HG02885 (cell line): ENCODE results near the gene HEATR1.

Experiments used
- ATAC-seq: cut with Tn5 transposase; IDR thresholded peaks from one replicate; pipeline ENCODE4 v1.9.1; 2021; ENCODE audit warnings: mild to moderate bottlenecking; ENCODE audit not compliant: unreplicated experiment, poor library complexity

The HEATR1 gene

GRCh38 chr1:236550961-236551851, 53.1 kb downstream of the HEATR1 start:
- ATAC-seq: no peak

GRCh38 chr1:236548452-236548851, 55.9 kb downstream of the HEATR1 start:
- ATAC-seq: no peak

GRCh38 chr1:236545621-236546169, 58.6 kb downstream of the HEATR1 start:
- no peak for ATAC-seq

DNA sequence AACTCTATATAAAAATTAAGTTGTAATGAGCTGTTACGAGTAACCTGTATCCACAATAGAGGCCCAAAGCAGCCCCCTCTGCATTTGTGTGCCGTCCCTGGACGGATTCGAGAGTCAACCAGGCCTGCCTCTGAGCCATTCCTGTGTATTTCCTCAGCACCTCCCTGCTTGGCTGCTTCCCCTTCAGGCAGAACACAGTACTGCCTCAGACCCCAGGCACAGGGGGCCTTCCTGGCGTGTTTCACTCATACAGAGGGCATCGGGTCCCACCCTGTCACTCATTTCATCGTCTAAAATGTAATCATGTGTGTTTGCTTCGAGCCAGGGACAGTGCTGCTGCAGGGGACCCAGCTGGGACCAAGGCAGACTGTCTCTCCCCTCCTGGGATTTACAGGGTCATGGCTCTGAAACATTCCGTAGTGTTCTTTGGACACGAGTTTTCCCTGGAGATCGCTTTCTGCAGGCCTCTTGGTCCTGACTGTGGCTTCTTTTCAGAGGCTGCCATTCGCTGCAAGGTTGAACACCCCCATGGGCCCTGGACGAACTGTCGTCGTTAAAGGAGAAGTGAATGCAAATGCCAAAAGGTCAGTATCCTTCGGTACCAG, 61.1 kb downstream of the HEATR1 start:
- no peak for ATAC-seq

DNA sequence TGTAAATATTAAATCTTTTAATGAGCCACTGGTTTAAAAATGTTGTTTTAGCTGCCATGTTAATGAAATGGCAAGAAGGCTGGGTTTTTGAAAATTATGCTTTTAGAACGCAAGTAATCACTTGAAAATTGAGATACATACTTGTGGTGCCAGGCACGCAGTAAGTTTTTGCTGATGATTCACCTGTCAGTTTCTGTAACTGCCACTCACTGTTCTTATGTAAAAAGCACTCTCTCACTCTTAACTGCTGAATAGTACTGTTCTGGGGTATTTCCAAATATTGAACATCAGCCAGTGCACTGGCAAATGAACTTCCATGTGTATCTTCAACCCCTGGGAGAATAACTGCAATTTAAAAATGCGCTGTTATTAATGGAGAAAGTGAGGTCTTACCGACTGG, 62.6 kb downstream of the HEATR1 start:
- no peak for ATAC-seq

- ATAC-seq: no peak
Measured at GRCh38 chr1:236540813-236541465, 63.4 kb downstream of the HEATR1 start.

DNA sequence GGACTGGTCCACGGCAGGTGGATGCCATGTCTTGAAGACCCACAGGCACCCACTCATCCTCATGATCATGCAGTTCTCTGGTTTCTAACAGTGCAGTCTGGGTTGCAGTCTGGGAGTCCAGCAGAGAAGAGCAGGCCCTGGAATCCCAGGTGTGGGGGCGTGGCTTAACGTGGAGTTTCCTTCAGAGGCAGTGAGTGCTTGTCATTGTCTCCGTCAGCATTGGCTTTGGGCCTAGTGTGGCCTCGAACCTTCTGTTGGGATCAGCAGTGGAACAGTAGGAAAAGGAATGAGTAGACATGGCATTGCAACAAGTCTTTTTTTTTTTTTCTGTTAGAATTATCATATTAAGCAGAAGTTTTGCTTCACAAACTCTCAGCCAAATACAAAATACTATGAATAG, 67.8 kb downstream of the HEATR1 start:
- ATAC-seq: no peak

GRCh38 chr1:236535662-236536161, 68.6 kb downstream of the HEATR1 start:
- no peak for ATAC-seq

DNA sequence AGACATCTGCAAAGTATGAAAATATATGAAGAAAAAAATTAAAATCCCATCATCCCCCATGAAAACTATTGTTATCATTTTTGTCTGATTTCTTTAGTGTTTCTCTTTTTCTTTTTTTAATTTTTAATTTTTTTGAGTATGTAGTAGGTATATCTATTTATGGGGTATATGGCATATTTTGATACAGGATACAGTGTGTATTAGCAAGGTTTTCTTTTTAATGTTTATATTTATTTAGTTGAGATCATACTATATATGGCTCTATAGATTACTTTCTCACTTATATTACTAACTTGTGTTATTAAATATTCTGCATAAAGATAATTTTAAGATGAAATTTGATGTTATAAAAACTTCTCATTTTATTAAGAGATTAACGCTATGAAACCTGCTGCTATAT, 69.1 kb downstream of the HEATR1 start:
- no peak for ATAC-seq

DNA sequence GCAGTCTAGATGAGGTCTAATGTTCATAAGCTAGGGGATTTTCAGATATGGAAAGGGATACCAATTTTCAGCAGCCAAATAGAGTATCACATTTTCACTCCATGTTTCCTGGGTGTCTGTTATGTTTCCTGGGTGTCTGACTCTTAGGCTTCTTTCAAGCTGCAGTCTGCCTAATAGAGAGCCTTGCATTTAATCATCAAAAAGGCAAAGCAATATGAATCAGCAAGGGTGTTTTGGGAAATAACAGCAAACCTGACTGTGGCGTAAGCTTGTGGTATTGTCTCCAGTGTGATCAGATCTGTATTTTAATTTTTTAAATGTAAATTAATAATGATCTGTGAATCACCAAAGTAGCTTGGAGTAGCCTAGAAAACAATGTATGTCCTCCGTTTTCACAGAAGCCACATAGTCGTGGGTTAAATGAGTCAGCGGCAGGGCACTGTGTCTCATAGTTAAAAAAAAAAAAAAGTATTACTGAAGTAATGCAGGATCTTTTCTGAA, 70.1 kb downstream of the HEATR1 start:
- no peak for ATAC-seq

GRCh38 chr1:236532850-236533249, 71.5 kb downstream of the HEATR1 start:
- ATAC-seq: no peak

GRCh38 chr1:236530959-236531358, 73.4 kb downstream of the HEATR1 start:
- no peak for ATAC-seq

GRCh38 chr1:236530286-236530685, 74.0 kb downstream of the HEATR1 start:
- no peak for ATAC-seq

GRCh38 chr1:236526079-236526478, 78.2 kb downstream of the HEATR1 start:
- ATAC-seq: no peak

GRCh38 chr1:236524895-236525184, 79.5 kb downstream of the HEATR1 start:
- ATAC-seq: no peak

GRCh38 chr1:236524142-236524894, 80.0 kb downstream of the HEATR1 start:
- peak; percentile 88 for ATAC-seq

- ATAC-seq: peak; percentile 72
Measured at GRCh38 chr1:236523704-236524141, 80.6 kb downstream of the HEATR1 start, which contains the start of gene LGALS8. Gene LGALS8, plus strand, starts transcription at chr1:236523982. Its CDS starts 2,089 bp downstream, at chr1:236526071.

GRCh38 chr1:236522937-236523703, 81.2 kb downstream of the HEATR1 start:
- ATAC-seq: peak; percentile 6

- no peak for ATAC-seq
Measured at GRCh38 chr1:236520445-236521005, 83.8 kb downstream of the HEATR1 start.
